Retina (tissue), 1 donor: ENCODE results near the gene MED28.

Experiments
- DNase-seq: peaks from one replicate; pipeline ENCODE4 v3.0.0-alpha.2; 2016

The MED28 gene

GRCh38 chr4:17670423-17670822 is 56.0 kb downstream of the MED28 start:
- DNase-seq: no peak

DNA sequence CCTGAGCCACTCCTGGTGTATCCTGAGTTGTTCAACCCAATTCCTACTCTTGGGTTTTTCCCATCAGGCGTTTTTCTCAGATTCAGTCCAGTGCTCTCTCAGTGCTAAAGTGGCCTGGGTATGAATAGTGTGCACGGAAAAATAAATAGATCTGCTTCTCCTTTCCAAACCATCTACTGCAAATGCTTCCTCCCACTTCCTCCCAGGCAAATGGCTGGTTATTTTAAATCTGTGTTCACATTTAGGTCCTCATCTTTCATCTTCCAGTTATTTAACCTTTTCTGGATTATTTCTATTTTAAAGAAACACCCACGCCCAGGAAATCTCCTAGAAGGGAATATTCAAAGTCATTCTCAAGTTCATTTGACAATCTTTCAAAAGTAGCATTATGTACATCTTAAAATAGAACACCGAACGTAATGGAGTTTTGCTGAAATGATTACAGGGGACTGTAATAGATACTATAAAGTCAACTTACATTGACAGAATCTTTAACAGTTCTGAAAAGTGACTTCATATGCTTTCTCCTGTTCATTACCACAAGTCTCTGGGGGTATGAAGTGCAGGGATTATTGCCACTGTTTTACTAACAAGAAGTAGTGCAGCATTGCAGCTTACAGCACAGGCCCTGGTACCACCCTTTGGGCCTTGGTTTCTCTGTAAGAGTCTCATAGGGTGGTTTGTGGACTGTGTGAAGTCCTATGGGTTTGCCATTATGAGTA is 66.3 kb downstream of the MED28 start:
- DNase-seq: no peak

GRCh38 chr4:17681281-17682221 is 67.1 kb downstream of the MED28 start:
- no peak for DNase-seq

- DNase-seq: no peak
Measured at GRCh38 chr4:17682222-17682566, 67.8 kb downstream of the MED28 start.
